Astrocyte (in vitro differentiated cells and primary cell): Measurements from ENCODE around the gene KPNA3.

Source experiments
- EZH2 ChIP-seq: IDR thresholded peaks from 2 replicates; pipeline ENCODE4 v1.6.1; 2012; ENCODE audit warnings: mild to moderate bottlenecking, low read length, inconsistent platforms; ENCODE audit not compliant: insufficient read depth
- TF ChIP-seq, protein P1 (sequence below): IDR thresholded peaks from 2 replicates; pipeline ENCODE4 v1.5.1; 2011; ENCODE audit warnings: low read depth, mild to moderate bottlenecking, inconsistent platforms, low read length, moderate library complexity; ENCODE audit not compliant: insufficient read depth

DNA sequence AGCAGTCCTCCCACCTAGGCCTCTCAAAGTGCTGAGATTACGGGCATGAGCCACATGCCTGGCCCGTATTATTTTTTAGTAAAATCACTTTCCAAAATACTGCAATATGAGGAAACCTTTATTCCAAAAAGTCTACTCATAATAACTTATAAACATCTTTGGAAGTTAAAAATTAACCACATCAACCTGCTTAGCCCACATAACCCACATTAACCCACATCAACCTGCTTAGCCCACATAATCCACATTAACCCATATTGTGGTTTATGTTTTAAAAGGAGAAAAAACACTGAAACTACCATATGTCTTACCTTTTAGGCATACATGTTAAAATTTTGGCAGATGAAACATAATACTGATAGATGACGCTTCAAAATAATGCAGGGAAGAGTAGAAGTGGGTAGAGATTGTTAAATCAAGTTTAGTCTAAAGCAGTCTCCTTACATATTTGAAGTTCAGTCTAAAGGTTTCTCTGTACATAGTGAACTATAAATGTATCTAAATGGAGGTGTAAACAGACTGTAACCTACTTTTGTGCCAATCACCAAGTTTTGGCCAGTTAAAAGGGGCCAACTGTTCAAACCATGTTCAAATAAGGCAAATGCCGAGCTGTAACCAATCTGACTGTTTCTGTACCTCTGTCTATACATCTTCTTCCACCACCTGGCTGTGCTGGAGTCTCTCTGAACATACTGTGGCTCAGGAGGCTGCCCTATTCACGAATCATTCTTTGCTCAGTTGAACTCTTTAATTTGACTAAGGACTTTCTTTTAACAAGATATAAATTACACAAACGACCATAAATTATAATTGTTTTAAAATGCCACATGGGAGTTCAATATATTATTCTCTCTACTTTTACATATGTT is 14.5 kb downstream of the KPNA3 start:
- TF ChIP-seq, protein P1, sequence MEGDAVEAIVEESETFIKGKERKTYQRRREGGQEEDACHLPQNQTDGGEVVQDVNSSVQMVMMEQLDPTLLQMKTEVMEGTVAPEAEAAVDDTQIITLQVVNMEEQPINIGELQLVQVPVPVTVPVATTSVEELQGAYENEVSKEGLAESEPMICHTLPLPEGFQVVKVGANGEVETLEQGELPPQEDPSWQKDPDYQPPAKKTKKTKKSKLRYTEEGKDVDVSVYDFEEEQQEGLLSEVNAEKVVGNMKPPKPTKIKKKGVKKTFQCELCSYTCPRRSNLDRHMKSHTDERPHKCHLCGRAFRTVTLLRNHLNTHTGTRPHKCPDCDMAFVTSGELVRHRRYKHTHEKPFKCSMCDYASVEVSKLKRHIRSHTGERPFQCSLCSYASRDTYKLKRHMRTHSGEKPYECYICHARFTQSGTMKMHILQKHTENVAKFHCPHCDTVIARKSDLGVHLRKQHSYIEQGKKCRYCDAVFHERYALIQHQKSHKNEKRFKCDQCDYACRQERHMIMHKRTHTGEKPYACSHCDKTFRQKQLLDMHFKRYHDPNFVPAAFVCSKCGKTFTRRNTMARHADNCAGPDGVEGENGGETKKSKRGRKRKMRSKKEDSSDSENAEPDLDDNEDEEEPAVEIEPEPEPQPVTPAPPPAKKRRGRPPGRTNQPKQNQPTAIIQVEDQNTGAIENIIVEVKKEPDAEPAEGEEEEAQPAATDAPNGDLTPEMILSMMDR: no peak
- no peak for TF ChIP-seq EZH2
